GM12891 (cell line): ENCODE results near the gene PDZD7.

Experiments
- PAX5 ChIP-seq: IDR thresholded peaks from 2 replicates; pipeline ENCODE4 v1.6.1; 2011; ENCODE audit warnings: low read length, moderate library complexity, mild to moderate bottlenecking; ENCODE audit not compliant: insufficient read depth, severe bottlenecking
- POLR2A ChIP-seq: IDR thresholded peaks from 2 replicates; pipeline ENCODE4 v1.6.1; 2011; ENCODE audit warnings: low read depth, low read length, control low read depth
- POLR2AphosphoS5 ChIP-seq: IDR thresholded peaks from 2 replicates; pipeline ENCODE4 v1.6.1; 2011; ENCODE audit warnings: low read depth, low read length, control low read depth
- POU2F2 ChIP-seq: IDR thresholded peaks from 2 replicates; pipeline ENCODE4 v1.6.1; 2011; ENCODE audit warnings: low read depth, mild to moderate bottlenecking, control low read depth, low read length, moderate library complexity
- SPI1 ChIP-seq: IDR thresholded peaks from 2 replicates; pipeline ENCODE4 v1.6.1; 2011; ENCODE audit warnings: low read depth, low read length, control low read depth
- TAF1 ChIP-seq: IDR thresholded peaks from 2 replicates; pipeline ENCODE4 v1.6.1; 2011; ENCODE audit warnings: low read depth, low read length, control low read depth

DNA sequence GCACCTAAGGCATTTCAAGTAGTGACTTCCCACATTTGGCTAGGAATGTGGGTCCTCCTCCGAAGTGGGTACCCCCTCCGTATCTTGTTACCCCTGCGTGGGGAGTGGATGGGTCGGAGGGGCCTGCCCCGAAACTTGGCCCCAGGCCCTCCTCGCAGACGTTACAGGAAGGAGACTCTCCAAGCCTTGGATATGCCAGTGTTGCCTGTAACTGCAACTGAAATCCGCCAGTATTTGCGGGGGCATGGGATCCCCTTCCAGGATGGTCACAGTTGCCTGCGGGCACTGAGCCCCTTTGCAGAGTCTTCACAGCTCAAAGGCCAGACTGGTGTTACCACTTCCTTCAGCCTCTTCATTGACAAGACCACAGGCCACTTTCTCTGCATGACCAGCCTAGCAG lies 42.8 kb downstream of the PDZD7 start:
- TF ChIP-seq POLR2A (no peak), SPI1 (no peak), POLR2AphosphoS5 (no peak), TAF1 (no peak), POU2F2 (no peak), PAX5 (no peak)
